Mesothelial cell of epicardium (in vitro differentiated cells): ENCODE measurements around the gene TRIP10. TPM values are rescaled to one million over a fixed set of nuclear protein-coding genes. Genes with fewer than 3 reads are reported as not detected.

Source experiments
- DNase-seq, 2 experiments: peaks; one replicate each; pipeline ENCODE4 v3.0.0; 2021; ENCODE audit warnings: low spot score in 2 of 2; ENCODE audit not compliant: unreplicated experiment in 2 of 2
- H3K27ac Mint-ChIP-seq: 2 replicates; pipeline ENCODE4 v1.8.0; 2021; ENCODE audit warnings: mixed read lengths
- H3K27me3 Mint-ChIP-seq: 2 replicates; pipeline ENCODE4 v1.8.0; 2021; ENCODE audit warnings: low read depth, mixed read lengths
- H3K36me3 Mint-ChIP-seq: 2 replicates; pipeline ENCODE4 v1.8.0; 2021; ENCODE audit warnings: mixed read lengths
- H3K4me1 Mint-ChIP-seq: 2 replicates; pipeline ENCODE4 v1.8.0; 2021; ENCODE audit warnings: mixed read lengths
- H3K4me3 Mint-ChIP-seq: 2 replicates; pipeline ENCODE4 v1.8.0; 2021; ENCODE audit warnings: mild to moderate bottlenecking, moderate library complexity, mixed read lengths
- H3K9me3 Mint-ChIP-seq: 2 replicates; pipeline ENCODE4 v1.8.0; 2021; ENCODE audit warnings: mixed read lengths
- total RNA-seq: library from RNA; stranded (reverse); gene quantifications from 3 replicates; pipeline ENCODE4 v1.2.1, GENCODE V29; 2021
- TF ChIP-seq, protein P1 (sequence below): fragments of 200-600 bp; sonication (generic); IDR thresholded peaks from one replicate; pipeline ENCODE4 v1.5.0; 2021; ENCODE audit warnings: antibody characterized with exemption; ENCODE audit not compliant: unreplicated experiment

Gene TRIP10
- total RNA-seq, 1 donor from 2014 or later = 73.2 TPM

DNA sequence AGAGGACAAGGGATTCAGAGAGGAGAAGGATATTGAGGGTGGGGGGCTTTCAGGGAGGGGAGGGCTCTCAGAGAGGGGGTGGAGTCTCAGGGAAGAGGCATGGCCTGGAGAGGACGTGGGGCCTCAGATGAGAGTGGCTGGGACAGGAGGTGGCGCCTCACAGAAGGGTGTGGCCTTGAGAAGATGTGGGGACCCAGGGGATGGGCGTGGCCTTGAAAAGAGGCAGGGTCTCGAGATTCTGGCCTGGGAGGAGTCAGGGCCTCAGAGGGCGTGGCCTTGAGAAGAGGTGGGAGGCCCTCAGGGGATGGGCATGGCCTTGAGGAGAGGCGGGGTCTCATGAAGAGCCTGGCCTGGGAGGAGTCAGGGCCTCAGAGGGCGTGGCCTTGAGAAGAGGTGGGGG is 45.8 kb upstream of the TRIP10 start:
- no peak overlapping the region for H3K4me3 Mint-ChIP-seq
- TF ChIP-seq, protein P1, sequence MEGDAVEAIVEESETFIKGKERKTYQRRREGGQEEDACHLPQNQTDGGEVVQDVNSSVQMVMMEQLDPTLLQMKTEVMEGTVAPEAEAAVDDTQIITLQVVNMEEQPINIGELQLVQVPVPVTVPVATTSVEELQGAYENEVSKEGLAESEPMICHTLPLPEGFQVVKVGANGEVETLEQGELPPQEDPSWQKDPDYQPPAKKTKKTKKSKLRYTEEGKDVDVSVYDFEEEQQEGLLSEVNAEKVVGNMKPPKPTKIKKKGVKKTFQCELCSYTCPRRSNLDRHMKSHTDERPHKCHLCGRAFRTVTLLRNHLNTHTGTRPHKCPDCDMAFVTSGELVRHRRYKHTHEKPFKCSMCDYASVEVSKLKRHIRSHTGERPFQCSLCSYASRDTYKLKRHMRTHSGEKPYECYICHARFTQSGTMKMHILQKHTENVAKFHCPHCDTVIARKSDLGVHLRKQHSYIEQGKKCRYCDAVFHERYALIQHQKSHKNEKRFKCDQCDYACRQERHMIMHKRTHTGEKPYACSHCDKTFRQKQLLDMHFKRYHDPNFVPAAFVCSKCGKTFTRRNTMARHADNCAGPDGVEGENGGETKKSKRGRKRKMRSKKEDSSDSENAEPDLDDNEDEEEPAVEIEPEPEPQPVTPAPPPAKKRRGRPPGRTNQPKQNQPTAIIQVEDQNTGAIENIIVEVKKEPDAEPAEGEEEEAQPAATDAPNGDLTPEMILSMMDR = no peak
- DNase-seq = no peak

DNA sequence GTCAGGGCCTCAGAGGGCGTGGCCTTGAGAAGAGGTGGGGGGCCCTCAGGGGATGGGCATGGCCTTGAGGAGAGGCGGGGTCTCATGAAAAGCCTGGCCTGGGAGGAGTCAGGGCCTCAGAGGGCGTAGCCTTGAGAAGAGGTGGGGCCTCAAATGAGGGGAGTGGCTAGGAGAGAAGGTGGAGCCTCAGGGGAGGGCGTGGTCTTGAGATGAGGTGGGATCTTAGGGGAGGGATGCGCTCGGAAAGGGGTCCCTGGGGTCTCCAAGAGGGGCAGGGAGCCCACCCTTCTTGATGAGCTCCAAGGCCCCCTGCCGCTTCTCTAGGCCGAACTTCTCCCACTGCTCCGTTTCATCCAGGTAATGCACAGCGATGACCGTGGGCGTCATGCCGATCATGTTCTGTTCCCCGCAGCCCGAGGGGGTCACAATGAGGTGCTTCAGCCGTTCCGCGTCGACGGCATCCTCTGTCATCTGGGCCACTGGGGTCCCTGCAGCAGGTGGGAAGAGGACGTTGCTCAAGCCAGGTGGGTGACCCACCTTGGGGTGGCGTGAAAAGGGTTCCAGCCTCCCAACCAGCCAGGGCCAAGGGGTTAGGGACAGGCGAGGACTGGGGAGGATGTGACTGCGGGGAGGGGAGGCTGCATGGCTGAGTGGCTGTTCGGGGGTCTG is 45.2 kb upstream of the TRIP10 start:
- H3K4me3 Mint-ChIP-seq = no peak overlapping the region
- H3K4me1 Mint-ChIP-seq = no peaks in the 10 kb centered on the region
- no peak for DNase-seq
- H3K27me3 Mint-ChIP-seq = no peaks in the 10 kb centered on the region
- no peaks in the 10 kb centered on the region for H3K36me3 Mint-ChIP-seq
- TF ChIP-seq, protein P1 = no peak
- H3K27ac Mint-ChIP-seq = no peak overlapping the region
- H3K9me3 Mint-ChIP-seq = no peaks in the 10 kb centered on the region

More for the DNA sequence above, 45.8 kb upstream of the TRIP10 start:
- no peaks in the 10 kb centered on the region for H3K27me3 Mint-ChIP-seq
- no peaks in the 10 kb centered on the region for H3K36me3 Mint-ChIP-seq
- H3K4me1 Mint-ChIP-seq = no peaks in the 10 kb centered on the region
- peaks cover 3% of the 10 kb centered on the region for H3K9me3 Mint-ChIP-seq
- no peak overlapping the region for H3K27ac Mint-ChIP-seq

DNA sequence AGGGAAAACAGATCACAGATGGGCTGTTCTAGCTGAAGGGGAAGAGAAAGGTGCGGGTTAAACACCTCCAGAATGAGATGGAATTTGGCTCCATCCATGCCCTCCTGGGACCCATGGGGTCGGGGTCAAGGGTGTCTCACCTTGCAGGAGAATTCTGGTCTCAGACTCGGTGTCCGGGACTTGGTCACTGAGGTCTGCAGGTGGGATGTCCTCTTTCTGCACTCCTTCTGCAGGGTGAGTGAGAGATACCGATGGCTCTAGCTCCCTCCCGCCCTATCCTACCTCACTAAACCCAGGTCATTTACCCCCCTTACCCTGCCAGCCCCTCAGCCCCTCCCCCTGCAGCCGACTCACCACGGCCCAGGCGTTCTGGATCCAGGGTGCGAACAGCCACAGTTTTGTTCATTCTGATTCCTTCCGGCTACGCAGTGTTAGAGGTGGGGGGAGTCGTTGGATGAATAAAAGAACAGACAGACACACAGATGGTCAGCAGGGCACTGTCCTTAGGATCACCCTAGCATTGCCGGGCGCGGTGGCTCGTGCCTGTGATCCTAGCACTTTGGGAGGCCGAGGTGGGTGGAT is 43.1 kb upstream of the TRIP10 start:
- no peaks in the 10 kb centered on the region for H3K27me3 Mint-ChIP-seq
- no peak for DNase-seq
- TF ChIP-seq, protein P1 = no peak
- H3K9me3 Mint-ChIP-seq = no peaks in the 10 kb centered on the region
- H3K27ac Mint-ChIP-seq = no peak overlapping the region
- H3K4me3 Mint-ChIP-seq = no peak overlapping the region
- H3K36me3 Mint-ChIP-seq = no peaks in the 10 kb centered on the region
- H3K4me1 Mint-ChIP-seq = no peaks in the 10 kb centered on the region

DNA sequence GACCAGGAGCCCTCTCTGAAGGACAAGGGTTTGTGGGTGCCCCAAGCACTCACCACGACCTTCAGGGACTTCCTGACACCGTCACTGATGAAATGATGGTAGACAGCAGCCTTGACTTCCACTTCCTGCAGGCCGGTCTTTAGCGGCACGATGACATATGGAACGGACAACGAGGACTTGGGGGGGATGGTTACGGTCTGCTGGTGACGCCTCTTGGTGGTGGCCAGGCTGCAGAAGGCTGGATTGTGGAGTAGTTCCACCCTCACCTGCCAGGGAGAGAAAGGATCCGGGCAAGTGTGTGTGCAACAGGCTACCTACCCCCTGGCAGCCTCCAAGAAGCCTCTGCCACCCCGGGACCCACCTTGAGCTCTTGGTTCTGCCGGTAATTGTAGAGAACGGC is 42.2 kb upstream of the TRIP10 start:
- no peak overlapping the region for H3K27ac Mint-ChIP-seq
- TF ChIP-seq, protein P1 = no peak
- H3K27me3 Mint-ChIP-seq = no peaks in the 10 kb centered on the region
- DNase-seq = no peak
- no peaks in the 10 kb centered on the region for H3K36me3 Mint-ChIP-seq
- no peaks in the 10 kb centered on the region for H3K4me1 Mint-ChIP-seq
- no peaks in the 10 kb centered on the region for H3K9me3 Mint-ChIP-seq
- no peak overlapping the region for H3K4me3 Mint-ChIP-seq

DNA sequence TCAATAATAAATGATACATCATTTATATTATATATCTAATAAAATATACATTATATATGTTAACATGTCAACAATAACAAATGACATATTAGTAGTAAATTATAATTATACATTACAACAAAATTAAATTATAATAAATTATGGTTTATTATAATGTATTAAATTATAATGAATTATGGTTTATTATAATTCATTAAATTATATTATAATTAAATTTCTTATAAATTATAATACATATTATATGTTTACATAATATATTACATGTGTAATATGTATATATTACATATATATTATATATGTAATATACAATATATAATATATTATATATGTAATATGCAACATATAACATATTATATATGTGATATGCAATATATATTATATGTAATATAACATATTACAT is 39.5 kb upstream of the TRIP10 start:
- no peak overlapping the region for H3K27ac Mint-ChIP-seq
- H3K4me3 Mint-ChIP-seq = no peak overlapping the region
- H3K9me3 Mint-ChIP-seq = no peaks in the 10 kb centered on the region
- H3K36me3 Mint-ChIP-seq = no peaks in the 10 kb centered on the region
- DNase-seq = no peak
- peaks cover 2% of the 10 kb centered on the region for H3K27me3 Mint-ChIP-seq
- TF ChIP-seq, protein P1 = no peak
- no peaks in the 10 kb centered on the region for H3K4me1 Mint-ChIP-seq
